ENCODE results near the gene TDRD12. TPM values are rescaled to one million over a fixed set of nuclear protein-coding genes. Genes with fewer than 3 reads are reported as not detected.

Gene TDRD12
- total RNA-seq, 3 donors from 2014 or later (not counting 1 experiment from before 2014, with no cell fraction given): 0.13 to 0.45 TPM; not detected in 1

- no peak for TF ChIP-seq CTCF (IDR thresholded peaks at IDR 0.05)
These were observed 1.3 kb upstream of the TDRD12 start for GRCh38 chr19:32718286-32718685.

GRCh38 chr19:32720216-32720935 is 809 bp downstream of the TDRD12 start:
- H3K36me3 Mint-ChIP-seq: no peaks in the 10 kb centered on the region
- Histone ChIP-seq H3K4me3 (ENCODE audit: low read length) (no peak overlapping the region), H3K27ac (ENCODE audit: low read length) (no peak overlapping the region), H3K36me3 (ENCODE audit: control insufficient read depth, insufficient read depth, low read length) (no peaks in the 10 kb centered on the region), H3K9me3 (ENCODE audit: control insufficient read depth, insufficient read depth, low read length) (no peaks in the 10 kb centered on the region), H3K4me1 (ENCODE audit: control insufficient read depth, insufficient read depth, low read length) (no peaks in the 10 kb centered on the region), H3K27me3 (ENCODE audit: control insufficient read depth, insufficient read depth, low read length) (no peaks in the 10 kb centered on the region)
- no peak for TF ChIP-seq CTCF (IDR thresholded peaks at IDR 0.05)
- H3K9me3 Mint-ChIP-seq: no peaks in the 10 kb centered on the region
- 97% methylated on average over 17 of the region's 22 CpGs for WGBS (ENCODE audit: insufficient coverage)
- H3K4me3 Mint-ChIP-seq: no peak overlapping the region
- DNase-seq (no peak), ATAC-seq (no peak)
- intact Hi-C loops (cut with micrococcal nuclease): no loop called here
- H3K27ac Mint-ChIP-seq: no peak overlapping the region
- H3K4me1 Mint-ChIP-seq: peaks cover 0 to 4% of the 10 kb centered on the region in 2 donors
- H3K27me3 Mint-ChIP-seq (ENCODE audit: low read depth in 2 of 2): no peaks in the 10 kb centered on the region

More at GRCh38 chr19:32718286-32718685, 1.3 kb upstream of the TDRD12 start:
- no peaks in the 10 kb centered on the region for H3K36me3 Mint-ChIP-seq
- Histone ChIP-seq H3K27ac (ENCODE audit: low read length) (no peak overlapping the region), H3K9me3 (ENCODE audit: control insufficient read depth, insufficient read depth, low read length) (no peaks in the 10 kb centered on the region), H3K4me3 (ENCODE audit: low read length) (no peak overlapping the region), H3K4me1 (ENCODE audit: control insufficient read depth, insufficient read depth, low read length) (no peaks in the 10 kb centered on the region), H3K36me3 (ENCODE audit: control insufficient read depth, insufficient read depth, low read length) (peaks cover 8% of the 10 kb centered on the region), H3K27me3 (ENCODE audit: control insufficient read depth, insufficient read depth, low read length) (no peaks in the 10 kb centered on the region)
- H3K9me3 Mint-ChIP-seq: no peaks in the 10 kb centered on the region
- H3K27ac Mint-ChIP-seq: peak overlapping the region in 1 of 2 donors; percentile 18
- no peak for ATAC-seq
- intact Hi-C loops (cut with micrococcal nuclease): no loop called here
- peaks cover 0 to 4% of the 10 kb centered on the region in 2 donors for H3K4me1 Mint-ChIP-seq
- no peak for DNase-seq
- H3K4me3 Mint-ChIP-seq: no peak overlapping the region
- no peaks in the 10 kb centered on the region for H3K27me3 Mint-ChIP-seq (ENCODE audit: low read depth in 2 of 2)
- 97% methylated on average over 7 of the region's 7 CpGs for WGBS (ENCODE audit: insufficient coverage)

- Mint-ChIP-seq H3K27me3 (ENCODE audit: low read depth in 2 of 2) (no peaks in the 10 kb centered on the region), H3K9me3 (no peaks in the 10 kb centered on the region), H3K36me3 (no peaks in the 10 kb centered on the region), H3K27ac (no peak overlapping the region), H3K4me1 (peaks cover 0 to 4% of the 10 kb centered on the region in 2 donors), H3K4me3 (no peak overlapping the region)
- DNase-seq (no peak), ATAC-seq (no peak)
- TF ChIP-seq CTCF (IDR thresholded peaks at IDR 0.05): no peak
- Histone ChIP-seq H3K27ac (ENCODE audit: low read length) (no peak overlapping the region), H3K4me3 (ENCODE audit: low read length) (no peak overlapping the region), H3K9me3 (ENCODE audit: control insufficient read depth, insufficient read depth, low read length) (no peaks in the 10 kb centered on the region), H3K36me3 (ENCODE audit: control insufficient read depth, insufficient read depth, low read length) (no peaks in the 10 kb centered on the region), H3K27me3 (ENCODE audit: control insufficient read depth, insufficient read depth, low read length) (no peaks in the 10 kb centered on the region), H3K4me1 (ENCODE audit: control insufficient read depth, insufficient read depth, low read length) (no peaks in the 10 kb centered on the region)
- intact Hi-C loops (cut with micrococcal nuclease): no loop called here
- WGBS (ENCODE audit: insufficient coverage): 96% methylated on average over 22 of the region's 22 CpGs
These were observed 1.3 kb downstream of the TDRD12 start for GRCh38 chr19:32720936-32721250.

- intact Hi-C loops (cut with micrococcal nuclease): no loop called here
- Mint-ChIP-seq H3K4me1 (peaks cover 7 to 8% of the 10 kb centered on the region in 2 donors), H3K27me3 (ENCODE audit: low read depth in 2 of 2) (peaks cover 0 to 4% of the 10 kb centered on the region in 2 donors), H3K36me3 (no peaks in the 10 kb centered on the region), H3K4me3 (no peak overlapping the region), H3K9me3 (no peaks in the 10 kb centered on the region), H3K27ac (no peak overlapping the region)
- Histone ChIP-seq H3K36me3 (ENCODE audit: control insufficient read depth, insufficient read depth, low read length) (no peaks in the 10 kb centered on the region), H3K9me3 (ENCODE audit: control insufficient read depth, insufficient read depth, low read length) (no peaks in the 10 kb centered on the region), H3K27me3 (ENCODE audit: control insufficient read depth, insufficient read depth, low read length) (no peaks in the 10 kb centered on the region), H3K27ac (ENCODE audit: low read length) (no peak overlapping the region), H3K4me3 (ENCODE audit: low read length) (no peak overlapping the region), H3K4me1 (ENCODE audit: control insufficient read depth, insufficient read depth, low read length) (peaks cover 7% of the 10 kb centered on the region)
- DNase-seq: no peak
- no peak for TF ChIP-seq CTCF (IDR thresholded peaks at IDR 0.05)
- WGBS (ENCODE audit: insufficient coverage): 93% methylated on average over 4 of the region's 4 CpGs
- no peak for ATAC-seq
These were observed 16.4 kb downstream of the TDRD12 start for GRCh38 chr19:32735936-32736335.
